Caki2 (cell line): ENCODE measurements around the gene ORAI3. TPM values are rescaled to one million over a fixed set of nuclear protein-coding genes. Genes with fewer than 3 reads are reported as not detected.
A peak's percentile ranks its signal among the peaks of the same experiment; 100 is the strongest.

Experiments
- DNase-seq: peaks from one replicate; pipeline ENCODE4 v3.0.0-alpha.2; 2015; ENCODE audit warnings: low read depth
- in situ Hi-C: cut with HindIII; loops from 2 replicates; pipeline ENCODE4 v1.10.0; 2016; ENCODE audit warnings: low sequenced_read_pairs, low pct_unique_long_range_greater_than_20kb, mixed read lengths
- total RNA-seq: library from RNA; depleted of rRNA; stranded (reverse); fragments of >200 nt; shearing (Covaris generic); gene quantifications from 2 replicates; pipeline ENCODE4 v1.2.3, GENCODE V29; 2014; ENCODE audit warnings: low replicate concordance

The ORAI3 gene
- total RNA-seq, 1 experiment from 2014 or later = 82.7 TPM

DNA sequence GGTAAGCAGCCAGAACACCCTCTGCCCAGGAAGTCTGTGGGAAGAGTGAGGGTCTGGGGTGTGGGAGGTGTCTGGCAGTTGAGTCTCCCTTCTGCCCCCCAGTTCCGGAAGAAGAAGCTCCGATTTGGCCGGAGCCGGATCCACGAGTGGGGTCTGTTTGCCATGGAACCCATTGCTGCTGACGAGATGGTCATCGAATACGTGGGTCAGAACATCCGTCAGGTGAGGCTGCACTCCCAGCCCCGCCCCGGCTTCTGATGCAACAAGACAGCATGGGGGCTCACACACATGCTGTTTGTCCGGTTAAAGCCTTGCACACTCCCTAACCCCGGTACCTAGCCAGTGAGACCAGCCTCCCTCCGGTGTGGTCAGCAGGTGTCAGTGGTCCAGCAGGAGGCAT is 32.1 kb downstream of the ORAI3 start:
- no peak for DNase-seq
- in situ Hi-C loops = no loop called here

DNA sequence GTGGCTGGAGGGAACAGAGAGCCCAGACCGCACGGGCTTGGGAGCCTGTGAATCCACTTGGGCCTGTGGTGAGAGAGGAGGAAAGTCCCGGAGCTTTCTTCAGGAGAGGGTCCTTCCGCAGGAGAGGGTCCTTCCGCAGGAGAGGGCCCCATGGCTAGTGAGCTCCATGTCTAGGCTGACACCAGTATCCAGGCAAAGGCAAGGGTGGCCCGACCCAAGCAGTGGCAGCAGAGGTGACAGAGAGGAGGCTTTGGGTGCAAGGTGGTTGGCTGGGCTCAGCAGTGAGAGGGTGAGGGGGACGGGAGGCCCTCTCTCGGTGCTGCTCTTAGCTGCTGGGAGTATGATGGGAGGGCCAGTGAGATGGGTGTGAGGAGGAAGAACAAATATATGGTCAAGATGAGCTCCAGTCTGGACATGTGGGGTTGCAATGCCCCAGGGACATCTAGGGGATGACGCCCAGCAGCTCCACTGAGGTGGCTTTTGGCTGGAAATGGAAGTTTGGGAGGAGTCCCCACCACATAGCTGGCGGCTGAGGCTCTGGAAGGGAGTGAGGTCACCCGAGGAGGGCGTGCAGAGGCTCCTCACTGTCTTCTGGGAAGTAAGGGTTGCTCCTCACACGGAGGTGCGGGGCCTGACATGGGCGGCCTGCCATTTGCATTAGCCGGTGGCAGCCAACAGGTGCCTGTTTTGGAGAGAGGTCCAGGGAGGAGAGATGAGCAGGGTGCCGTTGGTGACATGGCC is 33.9 kb downstream of the ORAI3 start:
- DNase-seq = no peak
- in situ Hi-C loops = no loop called here

DNA sequence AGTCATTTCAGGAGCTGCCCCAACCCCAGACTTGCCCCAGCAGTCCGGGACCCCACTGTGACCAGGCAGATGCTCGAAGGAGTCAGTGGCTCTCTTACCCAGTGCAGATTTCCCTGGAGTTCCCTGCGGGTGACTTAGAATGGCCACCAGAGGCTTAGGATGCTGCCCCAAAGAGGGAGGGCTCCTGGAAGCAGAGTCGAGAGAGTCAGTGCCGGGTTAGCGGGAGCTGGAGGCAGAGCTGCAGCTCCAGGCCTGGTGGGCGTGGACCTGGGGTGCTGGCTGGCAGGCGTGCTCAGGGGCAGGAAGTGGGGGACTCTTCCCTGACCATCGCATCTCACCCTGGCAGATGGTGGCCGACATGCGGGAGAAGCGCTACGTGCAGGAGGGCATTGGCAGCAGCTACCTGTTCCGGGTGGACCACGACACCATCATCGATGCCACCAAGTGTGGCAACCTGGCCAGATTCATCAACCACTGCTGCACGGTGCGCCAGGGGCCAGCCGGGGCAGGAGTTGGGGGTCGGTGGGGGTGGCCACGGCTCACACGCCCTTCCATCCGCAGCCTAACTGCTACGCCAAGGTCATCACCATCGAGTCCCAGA is 34.5 kb downstream of the ORAI3 start:
- DNase-seq = no peak
- in situ Hi-C loops = no loop called here

DNA sequence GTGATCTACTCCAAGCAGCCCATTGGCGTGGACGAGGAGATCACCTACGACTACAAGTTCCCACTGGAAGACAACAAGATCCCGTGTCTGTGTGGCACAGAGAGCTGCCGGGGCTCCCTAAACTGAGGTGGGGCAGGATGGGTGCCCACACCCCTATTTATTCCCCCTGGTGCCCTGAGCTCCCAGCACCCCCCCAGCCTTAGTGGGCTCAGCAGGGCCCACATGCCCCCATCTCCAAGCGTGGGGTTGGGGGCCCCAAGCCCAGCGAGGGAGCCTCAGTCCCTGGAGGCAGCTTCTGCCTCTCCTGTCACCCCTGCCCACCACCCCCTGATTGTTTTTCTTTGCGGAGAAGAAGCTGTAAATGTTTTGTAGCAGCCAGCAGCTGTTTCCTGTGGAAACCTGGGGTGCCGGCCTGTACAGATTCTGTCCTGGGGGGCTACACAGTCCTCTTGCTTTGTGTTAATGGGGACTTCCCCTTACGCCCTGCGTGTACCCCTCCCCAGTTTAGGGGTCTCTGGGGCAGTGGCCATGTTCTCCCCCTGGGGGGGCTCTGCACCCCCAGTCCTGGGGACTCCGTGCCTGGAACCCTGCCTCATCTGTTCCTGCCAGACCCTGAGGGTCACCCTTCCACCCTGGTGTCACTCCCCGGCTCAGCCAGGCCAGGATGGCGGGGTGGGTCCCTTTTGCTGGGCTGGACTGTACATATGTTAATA is 35.2 kb downstream of the ORAI3 start:
- in situ Hi-C loops = no loop called here
- no peak for DNase-seq

DNA sequence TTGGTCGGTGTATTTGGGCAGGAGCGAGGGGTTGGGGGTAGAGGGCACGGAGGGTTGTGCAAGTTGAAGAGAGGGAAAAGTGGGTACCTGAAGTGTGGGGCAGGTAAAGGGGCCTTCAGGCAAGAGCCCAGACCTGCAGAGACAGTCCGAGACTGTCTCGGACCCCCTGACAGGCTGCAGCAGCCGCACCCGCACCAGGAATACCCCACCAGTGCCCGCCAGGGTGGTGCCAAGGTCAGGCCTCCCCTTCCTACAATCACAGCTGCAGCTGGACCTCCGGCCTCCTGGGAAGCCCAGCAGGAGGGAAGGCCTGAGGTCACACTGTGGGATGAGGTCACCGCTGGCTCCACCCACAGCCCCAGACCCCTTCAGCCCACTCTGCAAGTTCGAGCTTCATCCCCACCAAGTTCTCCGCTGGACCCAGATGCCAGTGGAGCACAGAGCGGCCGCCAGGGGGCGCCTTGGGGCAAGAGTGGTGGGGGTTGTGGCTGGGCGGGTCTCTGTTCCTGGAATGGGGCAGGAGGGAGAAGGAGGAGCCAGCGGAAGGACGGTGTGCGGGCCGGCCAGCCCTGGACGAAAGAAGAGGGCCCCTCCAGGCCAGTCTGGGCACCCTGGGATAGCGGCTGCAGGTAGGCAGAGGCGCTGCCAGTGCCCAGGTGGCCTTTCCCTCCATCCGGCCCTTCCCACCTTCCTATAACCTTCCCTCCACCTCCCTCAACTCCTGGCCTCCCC is 36.0 kb downstream of the ORAI3 start, which contains the start of gene HSD3B7:
Gene HSD3B7 (plus strand): TSS at position 539 of the 732 bp plus-strand sequence. CDS start 452 bp downstream, outside the sequence.
- DNase-seq = peak; percentile 82
- in situ Hi-C loops = no loop called here

DNA sequence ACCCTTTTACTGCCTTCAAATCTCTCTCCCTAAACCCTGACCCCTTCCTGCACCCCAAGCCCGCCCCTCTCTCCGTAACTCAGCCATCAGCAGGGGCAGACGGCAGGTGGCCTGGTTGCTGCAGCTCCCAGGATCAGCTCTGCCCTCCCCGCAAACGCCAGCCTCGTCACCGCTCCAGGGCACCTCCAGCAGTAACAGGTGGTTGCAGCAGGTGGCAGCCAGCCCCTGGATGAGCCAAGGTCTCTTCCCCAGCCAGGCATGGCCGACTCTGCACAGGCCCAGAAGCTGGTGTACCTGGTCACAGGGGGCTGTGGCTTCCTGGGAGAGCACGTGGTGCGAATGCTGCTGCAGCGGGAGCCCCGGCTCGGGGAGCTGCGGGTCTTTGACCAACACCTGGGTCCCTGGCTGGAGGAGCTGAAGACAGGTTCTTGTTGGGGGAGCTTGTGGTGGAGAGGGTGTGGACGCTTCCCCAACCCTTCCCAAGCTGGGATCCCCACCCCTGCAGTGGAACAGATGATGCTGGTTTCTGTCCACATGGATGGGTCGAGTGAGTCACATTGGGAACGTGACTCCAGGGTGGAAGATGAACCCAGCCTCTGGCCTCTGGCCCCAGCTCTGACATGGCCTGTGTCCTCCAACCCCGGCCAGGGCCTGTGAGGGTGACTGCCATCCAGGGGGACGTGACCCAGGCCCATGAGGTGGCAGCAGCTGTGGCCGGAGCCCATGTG is 36.7 kb downstream of the ORAI3 start:
- in situ Hi-C loops = no loop called here
- DNase-seq = peak; percentile 79

DNA sequence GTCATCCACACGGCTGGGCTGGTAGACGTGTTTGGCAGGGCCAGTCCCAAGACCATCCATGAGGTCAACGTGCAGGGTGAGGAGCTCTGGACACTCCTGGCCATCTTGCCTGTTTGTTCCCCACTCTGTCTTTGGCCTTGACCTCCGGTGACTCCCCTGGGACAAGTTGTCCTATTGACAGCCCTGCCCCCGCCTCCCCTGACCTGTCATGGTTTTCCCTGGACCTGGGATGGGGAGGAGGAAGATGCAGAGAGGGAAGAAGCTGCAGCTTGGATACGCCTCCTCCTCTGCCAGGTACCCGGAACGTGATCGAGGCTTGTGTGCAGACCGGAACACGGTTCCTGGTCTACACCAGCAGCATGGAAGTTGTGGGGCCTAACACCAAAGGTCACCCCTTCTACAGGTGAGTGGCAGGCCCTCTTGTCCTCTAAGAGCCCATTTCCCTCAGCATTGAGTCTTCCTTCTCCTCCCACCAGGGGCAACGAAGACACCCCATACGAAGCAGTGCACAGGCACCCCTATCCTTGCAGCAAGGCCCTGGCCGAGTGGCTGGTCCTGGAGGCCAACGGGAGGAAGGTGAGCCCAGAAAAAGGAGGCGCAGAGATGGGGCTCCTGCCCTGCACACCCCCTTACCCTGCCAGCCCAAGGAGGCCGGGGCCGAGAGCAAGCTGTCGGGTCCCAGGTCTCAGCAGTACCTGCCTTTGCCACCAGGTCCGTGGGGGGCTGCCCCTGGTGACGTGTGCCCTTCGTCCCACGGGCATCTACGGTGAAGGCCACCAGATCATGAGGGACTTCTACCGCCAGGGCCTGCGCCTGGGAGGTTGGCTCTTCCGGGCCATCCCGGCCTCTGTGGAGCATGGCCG is 37.5 kb downstream of the ORAI3 start:
- in situ Hi-C loops = no loop called here
- DNase-seq = no peak

DNA sequence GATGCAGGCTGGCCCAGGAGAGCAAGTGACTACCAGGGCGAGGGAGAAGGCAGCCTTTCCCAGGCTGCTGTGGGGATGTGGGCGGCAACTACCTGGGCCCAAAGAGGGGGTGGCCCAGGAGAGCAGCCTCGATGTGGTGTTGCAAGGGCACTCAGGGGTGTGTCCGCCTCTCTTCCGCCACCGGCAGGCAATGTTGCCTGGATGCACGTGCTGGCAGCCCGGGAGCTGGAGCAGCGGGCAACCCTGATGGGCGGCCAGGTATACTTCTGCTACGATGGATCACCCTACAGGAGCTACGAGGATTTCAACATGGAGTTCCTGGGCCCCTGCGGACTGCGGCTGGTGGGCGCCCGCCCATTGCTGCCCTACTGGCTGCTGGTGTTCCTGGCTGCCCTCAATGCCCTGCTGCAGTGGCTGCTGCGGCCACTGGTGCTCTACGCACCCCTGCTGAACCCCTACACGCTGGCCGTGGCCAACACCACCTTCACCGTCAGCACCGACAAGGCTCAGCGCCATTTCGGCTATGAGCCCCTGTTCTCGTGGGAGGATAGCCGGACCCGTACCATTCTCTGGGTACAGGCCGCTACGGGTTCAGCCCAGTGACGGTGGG is 38.8 kb downstream of the ORAI3 start:
- DNase-seq = no peak
- in situ Hi-C loops = no loop called here

DNA sequence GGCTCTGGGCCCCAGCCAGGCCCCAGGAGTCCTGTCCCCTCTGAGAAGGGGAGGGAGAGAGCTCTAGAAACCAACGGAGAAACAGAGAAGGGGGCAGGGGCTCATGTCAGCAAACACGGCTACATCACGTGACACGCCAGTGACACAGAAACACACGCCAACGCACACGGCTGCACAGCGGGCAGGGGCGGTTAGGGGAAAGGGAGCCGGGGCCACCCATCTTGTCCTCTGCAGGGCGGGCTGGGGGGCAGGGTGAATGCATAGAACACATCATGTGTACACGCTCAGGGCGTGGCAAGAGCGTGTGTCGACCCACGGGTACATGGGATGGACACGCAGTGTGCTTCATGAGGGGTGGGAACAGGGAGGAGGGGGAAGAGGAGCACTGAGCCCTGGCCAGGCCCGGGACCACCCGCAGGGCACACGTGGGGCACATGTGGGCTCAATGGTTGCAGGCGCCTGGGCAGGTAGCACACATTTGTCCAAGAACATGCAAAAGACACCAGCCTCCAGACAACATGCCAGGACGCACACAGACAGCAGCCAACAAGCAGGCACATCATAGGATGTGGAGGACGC is 40.7 kb downstream of the ORAI3 start:
- in situ Hi-C loops = no loop called here
- no peak for DNase-seq

DNA sequence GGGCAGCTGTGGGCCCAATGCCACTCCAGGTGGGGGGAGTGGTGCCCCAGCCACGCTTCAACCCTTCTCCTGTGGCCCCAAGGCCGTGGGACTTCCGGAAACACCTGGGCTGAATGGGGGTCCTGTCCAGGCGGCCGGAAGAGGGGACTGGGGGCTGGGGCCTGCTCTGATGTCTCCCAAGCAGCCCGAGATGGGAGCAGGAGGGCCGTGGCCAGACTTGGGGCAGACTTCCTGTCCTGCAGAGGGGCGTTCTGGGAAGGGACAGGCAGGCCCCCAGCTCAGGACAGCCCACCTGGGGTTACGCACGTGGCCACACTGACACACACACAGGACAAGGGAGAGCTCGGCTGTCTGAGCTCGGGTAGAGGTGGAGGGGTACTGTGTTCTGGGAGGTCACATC is 41.2 kb downstream of the ORAI3 start:
- in situ Hi-C loops = no loop called here

DNA sequence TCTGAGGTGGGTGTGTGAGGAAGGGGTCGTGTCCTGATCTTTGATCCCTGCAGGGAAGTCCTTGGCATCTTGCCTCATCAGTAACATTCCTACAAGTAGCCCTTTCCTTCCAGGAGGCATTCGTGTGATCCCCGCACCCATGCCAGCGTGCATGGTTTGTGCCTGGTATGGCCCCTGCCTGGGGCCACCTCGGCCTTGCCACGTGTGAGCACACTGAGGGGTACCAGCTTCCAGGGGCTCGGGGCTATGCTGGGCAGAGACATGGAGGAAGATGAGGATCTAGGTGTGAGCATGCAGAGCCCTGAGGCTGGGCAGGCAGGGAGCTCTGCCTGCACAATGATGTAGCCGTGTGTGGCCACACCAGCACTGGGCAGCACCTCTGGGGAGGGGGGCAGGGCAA is 42.2 kb downstream of the ORAI3 start:
- in situ Hi-C loops = no loop called here
- no peak for DNase-seq

More for the DNA sequence above, 41.2 kb downstream of the ORAI3 start:
- no peak for DNase-seq

DNA sequence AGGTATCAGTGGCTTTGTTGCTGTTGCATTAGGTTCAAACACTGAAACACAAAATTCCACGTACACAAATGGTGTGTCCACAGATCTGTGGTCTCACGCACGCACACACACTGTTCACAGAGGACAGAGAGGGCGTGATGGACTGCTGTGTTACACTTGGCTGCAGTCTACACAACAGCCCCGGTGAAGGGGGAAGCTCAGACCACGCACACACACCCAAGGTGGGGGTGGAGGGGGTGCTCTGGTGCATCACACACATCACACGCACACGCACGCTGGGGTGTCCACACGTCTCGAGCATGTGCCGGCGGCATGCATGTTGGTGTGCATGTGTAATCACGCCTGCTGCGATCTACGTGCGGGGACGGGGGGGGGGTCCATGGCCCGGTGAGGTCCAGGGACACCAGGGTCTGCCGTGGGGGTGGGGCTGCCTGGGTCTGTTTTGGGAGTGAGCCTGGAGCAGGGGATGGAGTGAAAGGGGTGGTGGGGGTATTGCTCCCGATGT is 43.5 kb downstream of the ORAI3 start:
- in situ Hi-C loops = no loop called here
- DNase-seq = no peak

DNA sequence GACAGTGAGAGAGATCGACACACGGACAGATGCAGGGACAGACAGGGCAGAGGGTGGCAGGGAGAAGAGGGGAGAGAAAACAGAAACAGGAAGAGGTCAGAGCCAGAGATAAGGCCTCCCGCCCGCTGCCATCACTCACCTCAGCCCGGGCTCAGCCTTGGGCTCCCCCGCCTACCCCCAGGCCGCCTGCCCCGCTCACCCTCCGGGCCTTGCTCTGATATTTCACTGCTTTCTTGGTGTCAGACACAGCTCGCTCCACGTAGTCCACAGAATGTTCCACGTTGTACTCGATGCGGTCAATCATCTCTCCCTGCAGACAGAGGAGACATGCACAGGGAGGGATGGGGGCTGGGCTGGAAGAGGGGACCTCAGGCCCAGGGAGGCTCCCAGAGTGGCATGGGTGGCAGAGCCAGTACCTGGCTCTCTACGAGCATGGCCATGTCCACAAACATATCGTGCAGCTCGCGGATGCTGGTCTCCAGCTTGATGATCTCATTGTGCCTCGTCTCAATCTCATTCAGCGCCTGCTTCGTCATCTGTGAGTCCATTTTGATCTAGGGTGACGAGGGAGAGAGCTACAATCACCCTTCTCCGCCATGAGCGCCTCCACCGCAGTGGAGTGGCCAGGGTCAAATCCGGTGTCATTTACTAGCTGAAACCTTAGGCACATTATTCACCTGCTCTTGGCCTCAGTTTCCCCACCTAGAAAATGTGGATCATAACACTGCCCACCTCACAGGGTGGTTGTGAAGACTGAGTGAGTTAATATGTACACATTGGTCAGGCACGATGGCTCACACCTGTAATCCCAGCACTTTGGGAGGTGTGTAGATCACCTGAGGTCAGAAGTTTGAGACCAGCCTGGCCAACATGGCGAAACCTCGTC is 44.3 kb downstream of the ORAI3 start:
- in situ Hi-C loops = no loop called here
- no peak for DNase-seq

DNA sequence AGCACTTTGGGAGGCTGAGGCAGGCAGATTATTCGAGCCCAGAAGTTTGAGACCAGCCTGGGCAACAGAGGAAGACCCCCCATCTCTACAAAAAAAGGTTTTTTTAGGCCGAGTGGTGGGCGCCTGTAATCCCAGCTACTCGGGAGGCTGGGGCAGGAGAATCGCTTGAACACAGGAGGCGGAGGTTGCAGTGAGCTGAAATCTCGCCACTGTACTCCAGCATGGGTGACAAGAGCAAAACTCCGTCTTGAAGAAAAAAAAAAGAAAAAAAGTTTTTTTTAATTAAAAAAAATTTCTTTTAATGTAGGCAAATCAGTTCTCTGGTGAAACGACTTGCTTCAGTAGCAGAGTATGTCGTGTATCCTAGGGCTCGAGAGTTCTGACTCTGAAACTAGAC is 47.1 kb downstream of the ORAI3 start:
- in situ Hi-C loops = no loop called here
- no peak for DNase-seq

DNA sequence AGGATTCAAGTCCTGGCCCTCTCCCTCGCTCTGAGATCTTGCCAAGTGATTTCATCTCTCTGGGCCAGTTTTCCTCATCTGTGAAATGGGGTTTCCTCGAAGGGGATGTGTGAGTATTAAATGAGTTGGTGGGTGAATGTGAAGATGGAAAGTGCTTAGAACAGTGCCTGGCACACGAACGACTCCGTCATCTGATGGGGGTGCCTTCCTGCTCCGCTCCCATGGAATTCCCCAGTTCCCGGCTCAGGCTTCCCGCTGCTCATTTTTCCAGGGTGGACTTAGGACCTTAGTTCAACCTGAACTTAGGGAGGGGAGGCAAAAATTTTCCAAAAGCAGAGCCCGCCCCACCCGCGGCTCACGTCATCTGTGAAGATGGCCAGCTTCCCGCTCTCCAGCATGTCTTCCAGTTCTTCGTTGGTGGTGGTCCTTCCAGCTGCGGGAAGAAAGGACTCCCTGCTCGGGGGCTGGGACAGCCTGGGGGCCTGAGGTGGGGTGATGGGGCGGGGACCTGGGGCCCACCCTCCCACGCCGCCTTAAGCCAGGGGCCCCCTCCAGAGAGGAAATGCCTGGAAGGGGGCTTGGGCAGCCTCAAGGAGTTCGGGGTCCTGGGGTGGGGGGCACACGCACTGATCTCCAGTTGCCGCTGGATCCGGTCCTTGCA is 47.6 kb downstream of the ORAI3 start:
- in situ Hi-C loops = no loop called here
- peak; percentile 70 for DNase-seq
